GM23338 (cell line): ENCODE results near the gene CNN2. TPM values are rescaled to one million over a fixed set of nuclear protein-coding genes. Genes with fewer than 3 reads are reported as not detected.
A peak's percentile ranks its signal among the peaks of the same experiment; 100 is the strongest.

Source experiments
- ATAC-seq: fragments of 200-7000 bp; cut with Tn5 transposase; 3 replicates; pipeline ENCODE4 v1.9.1; 2020
- DNase-seq: peaks from one replicate; pipeline ENCODE4 v3.0.0-alpha.2; 2015; ENCODE audit warnings: low spot score
- H2AFZ ChIP-seq: fragments of 200-600 bp; sonication (generic); 2 replicates; pipeline ENCODE4 v1.8.0; 2016; ENCODE audit warnings: antibody characterized with exemption, mild to moderate bottlenecking, moderate library complexity
- H3F3A ChIP-seq: fragments of 200-600 bp; sonication (generic); replicated peaks from 2 replicates; pipeline ENCODE4 v1.8.0; 2017; ENCODE audit warnings: antibody characterized with exemption, mixed run types, low read depth
- H3K27ac ChIP-seq: fragments of 200-600 bp; sonication (generic); 2 replicates; pipeline ENCODE4 v1.6.1; 2016; ENCODE audit warnings: low read depth
- H3K27me3 ChIP-seq: fragments of 200-600 bp; sonication (generic); 2 replicates; pipeline ENCODE4 v1.8.0; 2016; ENCODE audit warnings: mild to moderate bottlenecking, mixed run types, moderate library complexity; ENCODE audit not compliant: insufficient read depth
- H3K36me3 ChIP-seq: fragments of 200-600 bp; sonication (generic); 2 replicates; pipeline ENCODE4 v1.8.0; 2016; ENCODE audit warnings: mild to moderate bottlenecking; ENCODE audit not compliant: insufficient read depth
- H3K4me1 ChIP-seq: fragments of 200-600 bp; sonication (generic); 2 replicates; pipeline ENCODE4 v1.8.0; 2016; ENCODE audit warnings: mild to moderate bottlenecking, moderate library complexity; ENCODE audit not compliant: insufficient read depth
- H3K4me2 ChIP-seq: fragments of 200-600 bp; sonication (generic); 2 replicates; pipeline ENCODE4 v1.7.1; 2017; ENCODE audit warnings: mixed run types
- H3K4me3 ChIP-seq: fragments of 200-600 bp; sonication (generic); 2 replicates; pipeline ENCODE4 v1.6.1; 2016; ENCODE audit warnings: mixed run types
- H3K79me2 ChIP-seq: fragments of 200-600 bp; sonication (generic); replicated peaks from 2 replicates; pipeline ENCODE4 v1.8.0; 2017; ENCODE audit warnings: mild to moderate bottlenecking; ENCODE audit not compliant: insufficient read depth
- H3K9me2 ChIP-seq: fragments of 200-600 bp; sonication (generic); 2 replicates; pipeline ENCODE4 v1.8.0; 2017; ENCODE audit not compliant: insufficient read depth
- H4K20me1 ChIP-seq: fragments of 200-600 bp; sonication (generic); replicated peaks from 2 replicates; pipeline ENCODE4 v1.8.0; 2017; ENCODE audit warnings: mild to moderate bottlenecking; ENCODE audit not compliant: insufficient read depth
- H3K27ac Mint-ChIP-seq: 2 replicates; pipeline ENCODE4 v1.8.0; 2020; ENCODE audit warnings: inconsistent platforms, mild to moderate bottlenecking, moderate library complexity, mixed read lengths
- H3K27me3 Mint-ChIP-seq: 3 replicates; pipeline ENCODE4 v1.8.0; 2022; ENCODE audit warnings: low read depth, mild to moderate bottlenecking, moderate library complexity, mixed read lengths, inconsistent platforms; ENCODE audit not compliant: insufficient read depth, poor library complexity
- H3K36me3 Mint-ChIP-seq: 3 replicates; pipeline ENCODE4 v1.8.0; 2021; ENCODE audit warnings: low read depth, mild to moderate bottlenecking, inconsistent platforms, moderate library complexity, mixed read lengths
- H3K4me1 Mint-ChIP-seq: 3 replicates; pipeline ENCODE4 v1.8.0; 2020; ENCODE audit warnings: mild to moderate bottlenecking, inconsistent platforms, mixed read lengths
- H3K4me3 Mint-ChIP-seq: 3 replicates; pipeline ENCODE4 v1.8.0; 2021; ENCODE audit warnings: moderate library complexity, mild to moderate bottlenecking, inconsistent platforms, mixed read lengths
- H3K9me3 Mint-ChIP-seq: 3 replicates; pipeline ENCODE4 v1.8.0; 2020; ENCODE audit warnings: moderate library complexity, mild to moderate bottlenecking, inconsistent platforms, mixed read lengths
- CREB1 ChIP-seq: fragments of 250-450 bp; sonication (Bioruptor Pico); IDR thresholded peaks from 2 replicates; pipeline ENCODE4 v1.5.0; 2020; ENCODE audit warnings: low read depth, mild to moderate bottlenecking, moderate library complexity
- EZH2 ChIP-seq: fragments of 200-600 bp; sonication (generic); IDR thresholded peaks from one replicate; pipeline ENCODE4 v1.8.0; 2017; ENCODE audit warnings: antibody characterized with exemption, mild to moderate bottlenecking, low read depth; ENCODE audit not compliant: unreplicated experiment
- EZH2phosphoT487 ChIP-seq: fragments of 200-600 bp; sonication (generic); IDR thresholded peaks from one replicate; pipeline ENCODE4 v1.8.1; 2018; ENCODE audit warnings: antibody characterized with exemption; ENCODE audit not compliant: unreplicated experiment
- JUNB ChIP-seq: IDR thresholded peaks from one replicate; pipeline ENCODE4 v1.6.1; 2016; ENCODE audit warnings: antibody characterized with exemption; ENCODE audit not compliant: unreplicated experiment
- NANOG ChIP-seq: IDR thresholded peaks from 2 replicates; pipeline ENCODE4 v1.6.1; 2016; ENCODE audit warnings: antibody characterized with exemption, borderline replicate concordance
- POLR2AphosphoS5 ChIP-seq: IDR thresholded peaks from 2 replicates; pipeline ENCODE4 v1.6.1; 2016; ENCODE audit warnings: antibody characterized with exemption, low read depth
- STAT1 ChIP-seq: IDR thresholded peaks from one replicate; pipeline ENCODE4 v1.6.1; 2016; ENCODE audit warnings: antibody characterized with exemption; ENCODE audit not compliant: unreplicated experiment
- ZNF114 ChIP-seq: fragments of 250-450 bp; sonication (Bioruptor Pico); IDR thresholded peaks from 2 replicates; pipeline ENCODE4 v1.5.0; 2020; ENCODE audit warnings: mild to moderate bottlenecking, moderate library complexity
- polyA plus RNA-seq: library from polyadenylated mRNA; unstranded; fragments of >200 nt; fragmentation: Nextera tagmentation; extraction: Ambion mirVana; gene quantifications from 2 replicates; pipeline ENCODE4 v1.2.1, GENCODE V29; 2016
- total RNA-seq: library from RNA; depleted of rRNA; stranded (reverse); fragments of >200 nt; shearing (Covaris generic); gene quantifications from 2 replicates; pipeline ENCODE4 v1.2.3, GENCODE V29; 2014
- TF ChIP-seq, protein P1 (sequence below): fragments of 250-450 bp; sonication (Bioruptor Pico); IDR thresholded peaks from 2 replicates; pipeline ENCODE4 v1.5.0; 2020; ENCODE audit warnings: mild to moderate bottlenecking, moderate library complexity
- TF ChIP-seq, protein P2 (sequence below), 2 experiments: fragments of 200-600 bp in 1 of 2; sonication (generic) in 1 of 2; conservative IDR thresholded peaks; 2 replicates each; pipeline versions ENCODE4 v1.5.1 to v1.6.1; 2016 to 2017; ENCODE audit warnings: antibody characterized with exemption in 2 of 2, low read depth in 2 of 2, mild to moderate bottlenecking in 2 of 2, moderate library complexity in 1 of 2
- TF ChIP-seq, protein P3 (sequence below): IDR thresholded peaks from one replicate; pipeline ENCODE4 v1.6.1; 2018; ENCODE audit warnings: antibody characterized with exemption; ENCODE audit not compliant: unreplicated experiment

Gene CNN2
- total and polyA plus RNA-seq, 2 experiments from 2014 or later, result 330 to 392 TPM

DNA sequence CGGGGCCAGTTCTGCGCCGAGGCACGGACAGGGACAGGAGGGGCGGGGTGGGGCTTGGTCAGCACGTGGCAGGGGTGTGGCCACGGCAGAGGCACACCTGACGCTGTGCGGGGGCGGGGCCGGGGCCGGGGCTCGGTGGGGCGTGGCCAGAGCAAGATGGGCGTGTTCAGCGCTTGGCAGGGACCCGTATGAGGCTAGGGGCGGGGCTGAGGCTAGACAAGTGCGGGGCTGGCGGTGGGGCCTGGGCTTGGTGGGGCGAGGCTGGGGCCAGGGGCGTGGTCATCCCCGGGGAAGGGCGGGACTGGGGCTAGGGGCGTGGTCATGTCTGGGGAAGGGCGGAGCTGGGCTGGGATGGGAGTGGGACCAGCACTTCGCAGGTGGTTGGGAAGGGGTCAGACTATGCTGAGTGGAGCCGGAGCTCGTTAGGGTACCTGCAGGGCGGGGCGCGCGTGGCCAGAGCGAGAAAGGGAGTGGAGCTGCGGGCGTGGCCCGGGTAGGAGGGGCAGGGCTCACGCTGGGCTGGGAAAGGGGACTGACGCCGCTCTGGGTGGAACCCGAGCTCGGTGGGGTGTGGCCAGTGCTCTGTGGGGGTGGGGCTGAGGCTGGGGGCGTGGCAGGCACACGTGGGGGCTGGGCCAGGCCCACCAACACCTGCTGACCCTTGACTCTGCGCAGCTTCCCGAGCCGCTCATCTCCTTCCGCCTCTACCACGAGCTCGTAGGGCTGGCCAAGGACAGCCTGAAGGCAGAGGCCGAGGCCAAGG, 55.9 kb downstream of the CNN2 start (continued):
- TF ChIP-seq, protein P1, sequence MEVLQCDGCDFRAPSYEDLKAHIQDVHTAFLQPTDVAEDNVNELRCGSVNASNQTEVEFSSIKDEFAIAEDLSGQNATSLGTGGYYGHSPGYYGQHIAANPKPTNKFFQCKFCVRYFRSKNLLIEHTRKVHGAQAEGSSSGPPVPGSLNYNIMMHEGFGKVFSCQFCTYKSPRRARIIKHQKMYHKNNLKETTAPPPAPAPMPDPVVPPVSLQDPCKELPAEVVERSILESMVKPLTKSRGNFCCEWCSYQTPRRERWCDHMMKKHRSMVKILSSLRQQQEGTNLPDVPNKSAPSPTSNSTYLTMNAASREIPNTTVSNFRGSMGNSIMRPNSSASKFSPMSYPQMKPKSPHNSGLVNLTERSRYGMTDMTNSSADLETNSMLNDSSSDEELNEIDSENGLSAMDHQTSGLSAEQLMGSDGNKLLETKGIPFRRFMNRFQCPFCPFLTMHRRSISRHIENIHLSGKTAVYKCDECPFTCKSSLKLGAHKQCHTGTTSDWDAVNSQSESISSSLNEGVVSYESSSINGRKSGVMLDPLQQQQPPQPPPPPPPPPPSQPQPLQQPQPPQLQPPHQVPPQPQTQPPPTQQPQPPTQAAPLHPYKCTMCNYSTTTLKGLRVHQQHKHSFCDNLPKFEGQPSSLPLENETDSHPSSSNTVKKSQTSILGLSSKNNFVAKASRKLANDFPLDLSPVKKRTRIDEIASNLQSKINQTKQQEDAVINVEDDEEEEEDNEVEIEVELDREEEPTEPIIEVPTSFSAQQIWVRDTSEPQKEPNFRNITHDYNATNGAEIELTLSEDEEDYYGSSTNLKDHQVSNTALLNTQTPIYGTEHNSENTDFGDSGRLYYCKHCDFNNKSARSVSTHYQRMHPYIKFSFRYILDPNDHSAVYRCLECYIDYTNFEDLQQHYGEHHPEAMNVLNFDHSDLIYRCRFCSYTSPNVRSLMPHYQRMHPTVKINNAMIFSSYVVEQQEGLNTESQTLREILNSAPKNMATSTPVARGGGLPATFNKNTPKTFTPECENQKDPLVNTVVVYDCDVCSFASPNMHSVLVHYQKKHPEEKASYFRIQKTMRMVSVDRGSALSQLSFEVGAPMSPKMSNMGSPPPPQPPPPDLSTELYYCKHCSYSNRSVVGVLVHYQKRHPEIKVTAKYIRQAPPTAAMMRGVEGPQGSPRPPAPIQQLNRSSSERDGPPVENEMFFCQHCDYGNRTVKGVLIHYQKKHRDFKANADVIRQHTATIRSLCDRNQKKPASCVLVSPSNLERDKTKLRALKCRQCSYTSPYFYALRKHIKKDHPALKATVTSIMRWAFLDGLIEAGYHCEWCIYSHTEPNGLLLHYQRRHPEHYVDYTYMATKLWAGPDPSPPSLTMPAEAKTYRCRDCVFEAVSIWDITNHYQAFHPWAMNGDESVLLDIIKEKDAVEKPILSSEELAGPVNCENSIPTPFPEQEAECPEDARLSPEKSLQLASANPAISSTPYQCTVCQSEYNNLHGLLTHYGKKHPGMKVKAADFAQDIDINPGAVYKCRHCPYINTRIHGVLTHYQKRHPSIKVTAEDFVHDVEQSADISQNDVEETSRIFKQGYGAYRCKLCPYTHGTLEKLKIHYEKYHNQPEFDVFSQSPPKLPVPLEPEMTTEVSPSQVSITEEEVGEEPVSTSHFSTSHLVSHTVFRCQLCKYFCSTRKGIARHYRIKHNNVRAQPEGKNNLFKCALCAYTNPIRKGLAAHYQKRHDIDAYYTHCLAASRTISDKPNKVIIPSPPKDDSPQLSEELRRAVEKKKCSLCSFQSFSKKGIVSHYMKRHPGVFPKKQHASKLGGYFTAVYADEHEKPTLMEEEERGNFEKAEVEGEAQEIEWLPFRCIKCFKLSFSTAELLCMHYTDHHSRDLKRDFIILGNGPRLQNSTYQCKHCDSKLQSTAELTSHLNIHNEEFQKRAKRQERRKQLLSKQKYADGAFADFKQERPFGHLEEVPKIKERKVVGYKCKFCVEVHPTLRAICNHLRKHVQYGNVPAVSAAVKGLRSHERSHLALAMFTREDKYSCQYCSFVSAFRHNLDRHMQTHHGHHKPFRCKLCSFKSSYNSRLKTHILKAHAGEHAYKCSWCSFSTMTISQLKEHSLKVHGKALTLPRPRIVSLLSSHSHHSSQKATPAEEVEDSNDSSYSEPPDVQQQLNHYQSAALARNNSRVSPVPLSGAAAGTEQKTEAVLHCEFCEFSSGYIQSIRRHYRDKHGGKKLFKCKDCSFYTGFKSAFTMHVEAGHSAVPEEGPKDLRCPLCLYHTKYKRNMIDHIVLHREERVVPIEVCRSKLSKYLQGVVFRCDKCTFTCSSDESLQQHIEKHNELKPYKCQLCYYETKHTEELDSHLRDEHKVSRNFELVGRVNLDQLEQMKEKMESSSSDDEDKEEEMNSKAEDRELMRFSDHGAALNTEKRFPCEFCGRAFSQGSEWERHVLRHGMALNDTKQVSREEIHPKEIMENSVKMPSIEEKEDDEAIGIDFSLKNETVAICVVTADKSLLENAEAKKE (CRISPR knock-in tag), result no peak
- TF ChIP-seq EZH2phosphoT487, result no peak

DNA sequence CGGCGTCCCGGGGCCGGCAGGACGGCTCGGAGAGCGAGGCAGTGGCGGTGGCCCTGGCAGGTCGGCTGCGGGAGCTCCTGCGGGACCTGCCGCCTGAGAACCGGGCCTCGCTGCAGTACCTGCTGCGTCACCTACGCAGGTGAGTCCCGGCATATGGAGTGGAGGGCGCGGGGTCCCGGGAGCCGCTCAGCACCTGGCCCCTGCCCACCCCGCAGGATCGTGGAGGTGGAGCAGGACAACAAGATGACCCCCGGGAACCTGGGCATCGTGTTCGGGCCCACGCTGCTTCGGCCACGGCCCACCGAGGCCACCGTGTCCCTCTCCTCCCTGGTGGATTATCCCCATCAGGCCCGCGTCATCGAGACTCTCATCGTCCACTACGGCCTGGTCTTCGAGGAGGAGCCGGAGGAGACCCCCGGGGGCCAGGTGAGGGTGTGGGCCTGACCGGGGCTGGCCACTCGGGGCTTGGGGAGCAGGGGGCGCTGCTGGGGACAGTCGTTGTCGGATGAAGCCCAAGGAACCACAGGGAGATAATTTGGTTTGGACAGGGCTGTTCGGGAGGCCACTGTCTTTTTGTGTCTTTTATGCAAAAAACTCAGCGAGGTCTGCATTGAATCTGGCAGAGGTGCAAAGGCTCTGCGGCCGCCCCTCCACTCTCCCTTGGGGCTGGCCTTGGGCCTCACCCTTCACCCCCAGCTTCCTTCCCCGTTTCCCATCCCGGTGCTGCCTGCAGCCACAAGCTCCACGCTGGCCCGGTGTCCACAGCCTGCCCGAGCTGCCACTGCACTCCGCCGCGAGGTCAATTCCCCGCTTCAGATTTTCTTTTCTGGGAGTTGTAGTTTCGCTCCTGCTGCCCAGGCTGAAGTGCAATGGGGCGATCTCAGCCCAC, 56.8 kb downstream of the CNN2 start:
- peaks cover 52% of the 10 kb centered on the region for H3K36me3 Mint-ChIP-seq
- Histone ChIP-seq H3K36me3 (no peaks in the 10 kb centered on the region; the same call in 1 of the 2 replicates), H3K27ac (peak overlapping the region; percentile 39; the same call in 1 of the 2 replicates), H4K20me1 (peaks cover 3% of the 10 kb centered on the region; the same call in 1 of the 2 replicates), H3K9me2 (no peaks in the 10 kb centered on the region), H3K4me2 (peak overlapping the region; percentile 80), H3F3A (peaks cover 30% of the 10 kb centered on the region; the same call in 1 of the 2 replicates), H3K4me3 (peak overlapping the region; percentile 55; the same call in 1 of the 2 replicates), H3K4me1 (no peaks in the 10 kb centered on the region; the same call in 1 of the 2 replicates), H3K79me2 (no peaks in the 10 kb centered on the region), H3K27me3 (no peaks in the 10 kb centered on the region), H2AFZ (no peak overlapping the region)
- ATAC-seq (no peak; the same call in 2 of the 3 replicates), DNase-seq (no peak)
- peaks cover 24% of the 10 kb centered on the region for H3K27me3 Mint-ChIP-seq
- peak overlapping the region; percentile 92; the same call in 1 of the 2 replicates for H3K27ac Mint-ChIP-seq
- no peaks in the 10 kb centered on the region for H3K4me1 Mint-ChIP-seq
- no peak overlapping the region for H3K4me3 Mint-ChIP-seq
- no peaks in the 10 kb centered on the region; the same call in 2 of the 3 replicates for H3K9me3 Mint-ChIP-seq
- no peak for TF ChIP-seq STAT1
- no peak for TF ChIP-seq ZNF114 (CRISPR knock-in tag)
- TF ChIP-seq, protein P2, sequence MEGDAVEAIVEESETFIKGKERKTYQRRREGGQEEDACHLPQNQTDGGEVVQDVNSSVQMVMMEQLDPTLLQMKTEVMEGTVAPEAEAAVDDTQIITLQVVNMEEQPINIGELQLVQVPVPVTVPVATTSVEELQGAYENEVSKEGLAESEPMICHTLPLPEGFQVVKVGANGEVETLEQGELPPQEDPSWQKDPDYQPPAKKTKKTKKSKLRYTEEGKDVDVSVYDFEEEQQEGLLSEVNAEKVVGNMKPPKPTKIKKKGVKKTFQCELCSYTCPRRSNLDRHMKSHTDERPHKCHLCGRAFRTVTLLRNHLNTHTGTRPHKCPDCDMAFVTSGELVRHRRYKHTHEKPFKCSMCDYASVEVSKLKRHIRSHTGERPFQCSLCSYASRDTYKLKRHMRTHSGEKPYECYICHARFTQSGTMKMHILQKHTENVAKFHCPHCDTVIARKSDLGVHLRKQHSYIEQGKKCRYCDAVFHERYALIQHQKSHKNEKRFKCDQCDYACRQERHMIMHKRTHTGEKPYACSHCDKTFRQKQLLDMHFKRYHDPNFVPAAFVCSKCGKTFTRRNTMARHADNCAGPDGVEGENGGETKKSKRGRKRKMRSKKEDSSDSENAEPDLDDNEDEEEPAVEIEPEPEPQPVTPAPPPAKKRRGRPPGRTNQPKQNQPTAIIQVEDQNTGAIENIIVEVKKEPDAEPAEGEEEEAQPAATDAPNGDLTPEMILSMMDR (conservative IDR thresholded peaks at IDR 0.05; ENCODE audit: low read depth in 2 of 2), result no peak; a peak in 1 of 4 replicates
- TF ChIP-seq JUNB, result no peak
- TF ChIP-seq, protein P3, sequence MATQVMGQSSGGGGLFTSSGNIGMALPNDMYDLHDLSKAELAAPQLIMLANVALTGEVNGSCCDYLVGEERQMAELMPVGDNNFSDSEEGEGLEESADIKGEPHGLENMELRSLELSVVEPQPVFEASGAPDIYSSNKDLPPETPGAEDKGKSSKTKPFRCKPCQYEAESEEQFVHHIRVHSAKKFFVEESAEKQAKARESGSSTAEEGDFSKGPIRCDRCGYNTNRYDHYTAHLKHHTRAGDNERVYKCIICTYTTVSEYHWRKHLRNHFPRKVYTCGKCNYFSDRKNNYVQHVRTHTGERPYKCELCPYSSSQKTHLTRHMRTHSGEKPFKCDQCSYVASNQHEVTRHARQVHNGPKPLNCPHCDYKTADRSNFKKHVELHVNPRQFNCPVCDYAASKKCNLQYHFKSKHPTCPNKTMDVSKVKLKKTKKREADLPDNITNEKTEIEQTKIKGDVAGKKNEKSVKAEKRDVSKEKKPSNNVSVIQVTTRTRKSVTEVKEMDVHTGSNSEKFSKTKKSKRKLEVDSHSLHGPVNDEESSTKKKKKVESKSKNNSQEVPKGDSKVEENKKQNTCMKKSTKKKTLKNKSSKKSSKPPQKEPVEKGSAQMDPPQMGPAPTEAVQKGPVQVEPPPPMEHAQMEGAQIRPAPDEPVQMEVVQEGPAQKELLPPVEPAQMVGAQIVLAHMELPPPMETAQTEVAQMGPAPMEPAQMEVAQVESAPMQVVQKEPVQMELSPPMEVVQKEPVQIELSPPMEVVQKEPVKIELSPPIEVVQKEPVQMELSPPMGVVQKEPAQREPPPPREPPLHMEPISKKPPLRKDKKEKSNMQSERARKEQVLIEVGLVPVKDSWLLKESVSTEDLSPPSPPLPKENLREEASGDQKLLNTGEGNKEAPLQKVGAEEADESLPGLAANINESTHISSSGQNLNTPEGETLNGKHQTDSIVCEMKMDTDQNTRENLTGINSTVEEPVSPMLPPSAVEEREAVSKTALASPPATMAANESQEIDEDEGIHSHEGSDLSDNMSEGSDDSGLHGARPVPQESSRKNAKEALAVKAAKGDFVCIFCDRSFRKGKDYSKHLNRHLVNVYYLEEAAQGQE, result no peak
- TF ChIP-seq POLR2AphosphoS5, result no peak
- TF ChIP-seq EZH2phosphoT487, result no peak
- TF ChIP-seq CREB1, result no peak
- TF ChIP-seq EZH2, result no peak
- TF ChIP-seq NANOG, result no peak
